ENCODE measurements around the gene MYO5A. TPM values are rescaled to one million over a fixed set of nuclear protein-coding genes. Genes with fewer than 3 reads are reported as not detected.

The MYO5A gene
- total and polyA plus RNA-seq, 2 donors (not counting 1 experiment from before 2014, with no cell fraction given) = 32.9 to 41.9 TPM

GRCh38 chr15:52496175-52496574, 32.5 kb downstream of the MYO5A start:
- Histone ChIP-seq H3K27me3 (ENCODE audit: control insufficient read depth, insufficient read depth, low read length) (no peaks in the 10 kb centered on the region), H3K79me2 (ENCODE audit: control insufficient read depth, insufficient read depth, low read length) (peaks cover 16% of the 10 kb centered on the region), H3K36me3 (ENCODE audit: control insufficient read depth, insufficient read depth, low read length) (no peaks in the 10 kb centered on the region), H2AFZ (ENCODE audit: low read length) (no peak overlapping the region), H3K4me1 (ENCODE audit: control insufficient read depth, extremely low read depth, insufficient read depth, low read length) (peaks cover 4% of the 10 kb centered on the region), H3K27ac (ENCODE audit: insufficient read depth, low read length) (no peak overlapping the region), H3K4me2 (ENCODE audit: extremely low read depth, insufficient read depth, low read length) (no peak overlapping the region), H4K20me1 (ENCODE audit: control insufficient read depth, extremely low read depth, insufficient read depth, low read length) (no peaks in the 10 kb centered on the region), H3K9ac (ENCODE audit: insufficient read depth, low read length) (no peak overlapping the region), H3K9me3 (ENCODE audit: control insufficient read depth, insufficient read depth, low read depth, low read length) (no peaks in the 10 kb centered on the region), H3K4me3 (replicated peaks in 1 of 4; ENCODE audit: control extremely low read depth in 1 of 4, insufficient read depth in 1 of 4, low read depth in 3 of 4, low read length in 4 of 4) (no peak overlapping the region)
- DNase-seq (ENCODE audit: low read depth in 2 of 2) = no peak
- TF ChIP-seq CTCF (conservative IDR thresholded peaks at IDR 0.05 in 1 of 2, IDR thresholded peaks at IDR 0.05 in 1 of 2; ENCODE audit: low read depth in 1 of 2, low read length in 2 of 2) (no peak), EZH2 (IDR thresholded peaks at IDR 0.05; ENCODE audit: low read length, missing control alignments) (no peak)

GRCh38 chr15:52495125-52495524, 33.6 kb downstream of the MYO5A start:
- H3K9me3 ChIP-seq (ENCODE audit: control insufficient read depth, insufficient read depth, low read depth, low read length) = no peaks in the 10 kb centered on the region
- H3K36me3 ChIP-seq (ENCODE audit: control insufficient read depth, insufficient read depth, low read length) = no peaks in the 10 kb centered on the region
- H3K27ac ChIP-seq (ENCODE audit: insufficient read depth, low read length) = no peak overlapping the region
- no peaks in the 10 kb centered on the region for H3K27me3 ChIP-seq (ENCODE audit: control insufficient read depth, insufficient read depth, low read length)
- no peak for DNase-seq (ENCODE audit: low read depth in 2 of 2)
- H4K20me1 ChIP-seq (ENCODE audit: control insufficient read depth, extremely low read depth, insufficient read depth, low read length) = no peaks in the 10 kb centered on the region
- TF ChIP-seq CTCF (conservative IDR thresholded peaks at IDR 0.05 in 1 of 2, IDR thresholded peaks at IDR 0.05 in 1 of 2; ENCODE audit: low read depth in 1 of 2, low read length in 2 of 2) = no peak
- no peak for TF ChIP-seq EZH2 (IDR thresholded peaks at IDR 0.05; ENCODE audit: low read length, missing control alignments)
- H3K4me2 ChIP-seq (ENCODE audit: extremely low read depth, insufficient read depth, low read length) = no peak overlapping the region
- no peak overlapping the region for H3K9ac ChIP-seq (ENCODE audit: insufficient read depth, low read length)
- H3K4me1 ChIP-seq (ENCODE audit: control insufficient read depth, extremely low read depth, insufficient read depth, low read length) = peaks cover 4% of the 10 kb centered on the region
- H3K79me2 ChIP-seq (ENCODE audit: control insufficient read depth, insufficient read depth, low read length) = peaks cover 22% of the 10 kb centered on the region
- H3K4me3 ChIP-seq (replicated peaks in 1 of 4; ENCODE audit: control extremely low read depth in 1 of 4, insufficient read depth in 1 of 4, low read depth in 3 of 4, low read length in 4 of 4) = no peak overlapping the region
- no peak overlapping the region for H2AFZ ChIP-seq (ENCODE audit: low read length)

- no peak overlapping the region for H3K4me2 ChIP-seq (ENCODE audit: extremely low read depth, insufficient read depth, low read length)
- no peak overlapping the region for H3K9ac ChIP-seq (ENCODE audit: insufficient read depth, low read length)
- H3K4me3 ChIP-seq (replicated peaks in 1 of 4; ENCODE audit: control extremely low read depth in 1 of 4, insufficient read depth in 1 of 4, low read depth in 3 of 4, low read length in 4 of 4) = no peak overlapping the region
- no peak for TF ChIP-seq EZH2 (IDR thresholded peaks at IDR 0.05; ENCODE audit: low read length, missing control alignments)
- TF ChIP-seq CTCF (conservative IDR thresholded peaks at IDR 0.05 in 1 of 2, IDR thresholded peaks at IDR 0.05 in 1 of 2; ENCODE audit: low read depth in 1 of 2, low read length in 2 of 2) = no peak
- no peaks in the 10 kb centered on the region for H3K9me3 ChIP-seq (ENCODE audit: control insufficient read depth, insufficient read depth, low read depth, low read length)
- no peaks in the 10 kb centered on the region for H4K20me1 ChIP-seq (ENCODE audit: control insufficient read depth, extremely low read depth, insufficient read depth, low read length)
- H3K27ac ChIP-seq (ENCODE audit: insufficient read depth, low read length) = no peak overlapping the region
- peaks cover 18% of the 10 kb centered on the region for H3K79me2 ChIP-seq (ENCODE audit: control insufficient read depth, insufficient read depth, low read length)
- H3K27me3 ChIP-seq (ENCODE audit: control insufficient read depth, insufficient read depth, low read length) = no peaks in the 10 kb centered on the region
- peaks cover 2% of the 10 kb centered on the region for H3K4me1 ChIP-seq (ENCODE audit: control insufficient read depth, extremely low read depth, insufficient read depth, low read length)
- DNase-seq (ENCODE audit: low read depth in 2 of 2) = no peak
- no peaks in the 10 kb centered on the region for H3K36me3 ChIP-seq (ENCODE audit: control insufficient read depth, insufficient read depth, low read length)
- H2AFZ ChIP-seq (ENCODE audit: low read length) = no peak overlapping the region
Measured at GRCh38 chr15:52493968-52494367, 34.7 kb downstream of the MYO5A start.

Measured in fibroblast of lung (primary cell).